Activated naive CD8-positive, alpha-beta T cell (primary cell): ENCODE measurements around the gene NFS1.
A peak's percentile ranks its signal among the peaks of the same experiment; 100 is the strongest.
"Not testable (repeated sequence)": the region's sequence is repeated elsewhere in the genome, so short reads cannot be mapped to it uniquely, and the experiment has no call there.

Source experiments
- H3K27ac Mint-ChIP-seq: one replicate; pipeline ENCODE4 v1.8.0; 2021; ENCODE audit warnings: mixed read lengths
- H3K27me3 Mint-ChIP-seq: one replicate; pipeline ENCODE4 v1.8.0; 2021; ENCODE audit warnings: mixed read lengths
- H3K36me3 Mint-ChIP-seq: one replicate; pipeline ENCODE4 v1.8.0; 2021; ENCODE audit warnings: mixed read lengths
- H3K4me1 Mint-ChIP-seq: one replicate; pipeline ENCODE4 v1.8.0; 2021; ENCODE audit warnings: low read depth, mixed read lengths
- H3K4me3 Mint-ChIP-seq: one replicate; pipeline ENCODE4 v1.8.0; 2021; ENCODE audit warnings: mild to moderate bottlenecking, mixed read lengths
- H3K9me3 Mint-ChIP-seq: one replicate; pipeline ENCODE4 v1.8.0; 2021; ENCODE audit warnings: low read depth, mixed read lengths

Gene NFS1

GRCh38 chr20:35732644-35732982, 33.5 kb upstream of the NFS1 start:
- Mint-ChIP-seq H3K4me1 (peaks cover 61% of the 10 kb centered on the region), H3K4me3 (peak overlapping the region; percentile 55), H3K27ac (peak overlapping the region; percentile 66), H3K36me3 (peaks cover 10% of the 10 kb centered on the region), H3K9me3 (no peaks in the 10 kb centered on the region), H3K27me3 (no peaks in the 10 kb centered on the region)

- peak overlapping the region; percentile 48 for H3K4me3 Mint-ChIP-seq
- H3K36me3 Mint-ChIP-seq = peaks cover 10% of the 10 kb centered on the region
- H3K4me1 Mint-ChIP-seq = peaks cover 61% of the 10 kb centered on the region
- peak overlapping the region; percentile 52 for H3K27ac Mint-ChIP-seq
- no peaks in the 10 kb centered on the region for H3K9me3 Mint-ChIP-seq
- H3K27me3 Mint-ChIP-seq = no peaks in the 10 kb centered on the region
Measured at GRCh38 chr20:35731862-35732643, 32.9 kb upstream of the NFS1 start.

GRCh38 chr20:35731469-35731788, 32.3 kb upstream of the NFS1 start:
- Mint-ChIP-seq H3K27ac (no peak overlapping the region), H3K36me3 (peaks cover 10% of the 10 kb centered on the region), H3K27me3 (no peaks in the 10 kb centered on the region), H3K9me3 (no peaks in the 10 kb centered on the region), H3K4me1 (peaks cover 64% of the 10 kb centered on the region), H3K4me3 (peak overlapping the region; percentile 48)

GRCh38 chr20:35730583-35731468, 31.7 kb upstream of the NFS1 start:
- Mint-ChIP-seq H3K4me1 (peaks cover 62% of the 10 kb centered on the region), H3K9me3 (no peaks in the 10 kb centered on the region), H3K36me3 (peaks cover 6% of the 10 kb centered on the region), H3K27ac (peak overlapping the region; percentile 81), H3K4me3 (peak overlapping the region; percentile 31), H3K27me3 (no peaks in the 10 kb centered on the region)

DNA sequence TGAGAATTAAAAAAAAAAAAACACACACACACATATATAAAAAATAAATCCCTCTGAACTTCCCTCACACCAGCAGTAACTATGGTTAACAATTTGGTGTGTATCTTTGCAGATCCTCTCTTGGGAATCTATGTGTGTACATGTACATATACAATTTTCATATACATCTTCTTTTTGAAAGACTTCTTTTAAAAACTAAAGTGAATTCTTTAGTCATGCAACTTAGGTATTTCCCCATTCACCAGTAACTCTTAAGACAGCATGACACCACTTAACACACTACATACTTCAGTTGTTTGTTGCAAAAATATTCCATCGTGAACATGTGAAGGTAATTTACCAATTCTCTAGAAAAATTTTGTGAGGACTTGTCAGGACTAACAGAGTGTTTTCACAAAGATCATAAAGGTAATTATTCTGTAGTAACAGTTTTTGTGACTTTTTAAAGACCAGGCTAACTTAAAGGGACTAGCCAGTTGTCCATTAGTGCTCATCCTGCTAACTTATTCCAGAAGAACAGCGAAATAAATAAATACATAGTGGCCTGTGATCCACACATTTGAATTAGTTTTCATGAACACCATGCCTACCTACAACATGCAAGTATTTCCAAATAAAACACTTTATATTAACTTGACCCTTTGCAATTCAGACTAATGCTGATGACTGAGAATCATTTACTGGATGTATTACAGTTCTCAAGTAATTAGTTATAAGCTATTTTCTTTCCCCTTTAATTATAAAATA, 30.9 kb upstream of the NFS1 start:
- Mint-ChIP-seq H3K4me1 (peaks cover 60% of the 10 kb centered on the region), H3K9me3 (no peaks in the 10 kb centered on the region), H3K27me3 (no peaks in the 10 kb centered on the region), H3K36me3 (peaks cover 6% of the 10 kb centered on the region), H3K27ac (peak overlapping the region; percentile 81), H3K4me3 (peak overlapping the region; percentile 31)

GRCh38 chr20:35729283-35729807, 30.2 kb upstream of the NFS1 start:
- no peaks in the 10 kb centered on the region for H3K27me3 Mint-ChIP-seq

DNA sequence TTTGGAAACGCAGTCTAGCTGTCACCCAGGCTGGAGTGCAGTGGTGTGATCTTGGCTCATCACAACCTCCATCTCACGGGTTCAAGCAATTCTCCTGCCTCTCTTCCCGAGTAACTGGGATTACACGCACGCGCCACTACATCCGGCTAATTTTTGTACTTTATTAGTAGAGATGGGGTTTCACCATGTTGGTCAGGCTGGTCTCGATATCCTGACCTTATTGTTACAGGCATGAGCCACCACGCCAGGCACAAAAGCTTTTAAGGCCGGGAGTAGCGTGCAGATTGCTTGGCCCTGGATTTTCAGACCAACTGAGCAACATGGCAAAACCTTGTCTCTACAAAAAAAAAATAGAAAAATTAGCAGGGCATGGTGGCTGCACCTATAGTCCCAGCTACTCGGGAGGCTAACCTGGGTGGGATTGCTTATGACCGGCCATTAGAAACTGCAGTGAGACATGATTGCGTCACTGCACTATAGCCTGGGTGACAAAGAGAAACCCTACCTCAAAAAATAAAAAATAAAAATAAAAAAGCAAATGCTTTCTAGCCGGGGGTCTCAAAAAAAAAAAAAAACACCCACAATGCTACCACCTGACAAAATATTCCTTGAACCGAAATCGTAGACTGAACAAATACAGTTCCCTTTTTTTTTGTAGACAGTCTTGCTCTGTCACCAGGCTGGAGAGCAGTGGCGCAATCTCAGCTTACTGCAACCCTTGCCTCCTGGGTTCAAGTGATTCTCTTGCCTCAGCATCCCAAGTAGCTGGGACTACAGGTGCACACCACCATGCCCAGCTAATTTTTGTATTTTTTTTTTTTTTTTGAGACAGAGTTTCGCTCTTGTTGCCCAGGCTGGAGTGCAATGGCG, 27.9 kb upstream of the NFS1 start:
- H3K4me3 Mint-ChIP-seq = no peak overlapping the region
- H3K27ac Mint-ChIP-seq = no peak overlapping the region
- peaks cover 47% of the 10 kb centered on the region for H3K4me1 Mint-ChIP-seq
- H3K27me3 Mint-ChIP-seq = no peaks in the 10 kb centered on the region
- H3K36me3 Mint-ChIP-seq = peaks cover 6% of the 10 kb centered on the region
- no peaks in the 10 kb centered on the region for H3K9me3 Mint-ChIP-seq

More at GRCh38 chr20:35729283-35729807, 30.2 kb upstream of the NFS1 start:
- H3K36me3 Mint-ChIP-seq = peaks cover 6% of the 10 kb centered on the region
- H3K9me3 Mint-ChIP-seq = no peaks in the 10 kb centered on the region
- H3K4me3 Mint-ChIP-seq = no peak overlapping the region
- H3K4me1 Mint-ChIP-seq = peaks cover 58% of the 10 kb centered on the region
- H3K27ac Mint-ChIP-seq = peak overlapping the region; percentile 46

DNA sequence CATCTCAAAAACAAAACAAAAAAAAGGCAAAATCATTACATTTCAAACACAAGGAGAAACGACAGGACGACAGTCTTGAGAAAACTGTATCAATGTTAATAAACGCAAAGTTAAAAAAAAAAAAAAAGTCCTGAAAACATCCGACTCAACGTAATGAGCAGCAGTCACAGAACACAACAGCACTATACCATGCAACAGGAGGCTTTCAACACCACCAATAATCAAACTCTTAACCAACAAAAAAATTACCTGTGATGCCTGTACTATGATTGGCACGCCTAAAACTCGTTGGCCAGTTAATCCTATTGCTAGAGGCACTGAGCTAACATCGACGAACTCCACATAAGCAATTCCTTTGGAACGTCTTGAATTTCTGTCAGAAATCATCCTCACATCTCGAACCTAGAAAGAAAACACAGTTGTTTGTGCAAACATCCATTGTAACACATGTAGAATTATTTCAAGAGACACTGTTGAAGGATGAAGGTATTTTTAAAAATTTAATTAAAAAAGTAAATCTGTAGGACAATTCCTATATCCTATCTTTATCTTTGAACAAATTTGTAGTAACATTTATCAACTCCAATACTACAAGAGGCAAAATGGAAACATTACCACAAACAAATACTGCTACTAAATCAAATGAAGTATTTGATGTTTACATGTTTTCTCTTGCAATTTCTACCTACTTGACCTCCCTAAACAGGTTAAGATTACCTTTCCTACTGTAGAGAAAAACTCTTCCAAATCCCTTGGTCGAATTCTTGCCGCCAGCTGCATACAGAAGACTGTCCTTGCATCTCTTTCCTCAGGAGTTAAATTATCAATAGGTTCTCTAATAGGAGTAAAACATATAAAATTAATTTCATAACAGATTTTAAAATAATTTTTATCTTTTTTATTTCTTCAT, 25.4 kb upstream of the NFS1 start:
- H3K4me1 Mint-ChIP-seq = peaks cover 46% of the 10 kb centered on the region
- no peak overlapping the region for H3K4me3 Mint-ChIP-seq
- no peaks in the 10 kb centered on the region for H3K9me3 Mint-ChIP-seq
- peaks cover 6% of the 10 kb centered on the region for H3K36me3 Mint-ChIP-seq
- peak overlapping the region; percentile 75 for H3K27ac Mint-ChIP-seq
- H3K27me3 Mint-ChIP-seq = no peaks in the 10 kb centered on the region

DNA sequence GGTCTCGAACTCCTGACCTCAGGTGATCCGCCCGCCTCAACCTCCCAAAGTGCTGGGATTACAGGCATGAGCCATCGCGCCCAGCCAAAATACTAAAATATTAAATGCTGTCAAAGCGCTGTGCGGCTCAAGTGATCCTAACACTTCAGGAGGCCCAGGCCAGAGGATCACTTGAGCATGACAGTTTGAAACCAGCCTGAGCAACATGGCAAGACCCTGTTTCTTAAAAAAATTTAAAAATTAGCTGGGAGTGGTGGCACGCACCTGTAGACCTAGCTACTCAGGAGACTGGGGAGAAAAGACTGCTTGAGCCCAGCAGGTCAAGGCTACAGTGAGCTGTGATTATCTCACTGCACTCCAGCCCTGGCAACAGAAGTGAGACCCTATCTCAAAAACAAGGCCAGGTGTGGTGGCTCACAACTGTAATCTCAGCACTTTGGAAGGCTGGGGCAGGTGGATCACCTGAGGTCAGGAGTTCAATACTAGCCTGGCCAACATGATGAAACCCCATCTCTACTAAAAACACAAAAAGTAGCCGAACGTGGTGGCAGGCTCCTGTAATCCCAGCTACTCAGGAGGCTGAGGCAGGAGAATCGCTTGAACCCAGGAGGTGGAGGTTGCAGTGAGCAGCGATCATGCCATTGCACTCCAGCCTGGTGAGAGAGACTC, 24.6 kb upstream of the NFS1 start:
- not testable (repeated sequence) for H3K36me3 Mint-ChIP-seq, H3K27me3 Mint-ChIP-seq, H3K4me3 Mint-ChIP-seq, H3K9me3 Mint-ChIP-seq
- H3K27ac Mint-ChIP-seq = peak overlapping the region; percentile 46
- peaks cover 44% of the 10 kb centered on the region for H3K4me1 Mint-ChIP-seq

DNA sequence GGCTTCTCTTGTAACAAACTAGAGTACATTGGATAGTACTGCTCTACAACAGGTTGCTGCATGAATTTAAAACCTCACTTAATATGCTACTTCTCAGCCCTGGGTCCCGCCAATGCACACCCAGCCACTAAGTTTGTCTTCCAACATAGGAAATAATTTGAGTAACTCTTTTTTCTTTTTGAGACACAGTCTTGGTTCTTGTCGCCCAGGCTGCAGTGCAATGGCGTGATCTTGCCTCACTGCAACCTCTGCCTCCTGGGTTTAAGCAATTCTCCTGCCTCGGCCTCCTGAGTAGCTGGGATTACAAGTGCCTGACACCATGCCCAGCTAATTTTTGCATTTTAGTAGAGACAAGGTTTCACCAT, 24.1 kb upstream of the NFS1 start:
- not testable (repeated sequence) for H3K36me3 Mint-ChIP-seq, H3K4me3 Mint-ChIP-seq, H3K27me3 Mint-ChIP-seq, H3K9me3 Mint-ChIP-seq
- Mint-ChIP-seq H3K27ac (peak overlapping the region; percentile 61), H3K4me1 (peaks cover 45% of the 10 kb centered on the region)

DNA sequence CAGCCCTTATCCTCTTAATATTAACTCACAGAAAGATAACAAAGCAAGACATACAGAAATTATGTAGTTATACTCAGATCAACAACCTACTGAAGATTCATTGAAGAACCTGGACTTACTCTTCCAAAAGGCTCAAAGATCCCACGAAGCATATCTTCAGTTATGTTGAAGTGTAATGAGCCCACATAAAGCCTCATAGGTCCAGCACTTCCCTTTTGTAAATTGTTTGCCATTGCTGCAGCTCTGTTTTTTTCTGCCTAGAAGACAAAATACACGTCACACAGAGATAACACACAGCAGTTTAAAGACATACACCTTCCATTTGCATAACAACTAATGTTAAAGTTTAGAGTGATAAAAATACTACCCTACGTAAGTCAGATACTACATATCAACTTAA, 22.5 kb upstream of the NFS1 start:
- Mint-ChIP-seq H3K27ac (peak overlapping the region; percentile 35), H3K4me3 (peak overlapping the region; percentile 1), H3K27me3 (no peaks in the 10 kb centered on the region), H3K9me3 (no peaks in the 10 kb centered on the region), H3K4me1 (peaks cover 49% of the 10 kb centered on the region), H3K36me3 (peaks cover 6% of the 10 kb centered on the region)

DNA sequence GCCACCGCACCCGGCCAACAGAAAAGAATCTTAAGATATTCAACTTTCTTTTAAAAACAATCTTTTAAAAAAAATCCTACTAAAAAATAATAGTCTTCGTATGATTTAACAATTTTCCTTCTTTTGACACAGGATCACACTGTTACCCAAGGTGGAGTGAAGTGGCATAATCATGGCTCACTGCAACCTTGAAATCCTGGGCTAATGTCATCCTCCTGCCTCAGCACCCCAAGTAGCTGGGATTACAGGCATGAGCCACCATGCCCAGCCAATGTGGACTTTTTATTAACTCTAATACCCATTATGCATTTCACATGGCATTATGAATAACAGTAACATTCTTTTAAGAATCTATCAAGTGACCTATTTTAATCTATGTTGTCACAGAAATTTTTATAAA, 22.1 kb upstream of the NFS1 start:
- H3K27ac Mint-ChIP-seq = peak overlapping the region; percentile 35
- peaks cover 6% of the 10 kb centered on the region for H3K36me3 Mint-ChIP-seq
- H3K4me3 Mint-ChIP-seq = no peak overlapping the region
- peaks cover 48% of the 10 kb centered on the region for H3K4me1 Mint-ChIP-seq
- H3K27me3 Mint-ChIP-seq = no peaks in the 10 kb centered on the region
- no peaks in the 10 kb centered on the region for H3K9me3 Mint-ChIP-seq
